Limb (tissue), 2 donors: ENCODE measurements around the gene SLC25A3.
"Not testable (repeated sequence)": the region's sequence is repeated elsewhere in the genome, so short reads cannot be mapped to it uniquely, and the experiment has no call there.

Source experiments
- DNase-seq, 2 donors: peaks; one replicate each; pipeline ENCODE4 v3.0.0-alpha.2; 2016; ENCODE audit errors: extremely low spot score in 2 of 2

The SLC25A3 gene

DNA sequence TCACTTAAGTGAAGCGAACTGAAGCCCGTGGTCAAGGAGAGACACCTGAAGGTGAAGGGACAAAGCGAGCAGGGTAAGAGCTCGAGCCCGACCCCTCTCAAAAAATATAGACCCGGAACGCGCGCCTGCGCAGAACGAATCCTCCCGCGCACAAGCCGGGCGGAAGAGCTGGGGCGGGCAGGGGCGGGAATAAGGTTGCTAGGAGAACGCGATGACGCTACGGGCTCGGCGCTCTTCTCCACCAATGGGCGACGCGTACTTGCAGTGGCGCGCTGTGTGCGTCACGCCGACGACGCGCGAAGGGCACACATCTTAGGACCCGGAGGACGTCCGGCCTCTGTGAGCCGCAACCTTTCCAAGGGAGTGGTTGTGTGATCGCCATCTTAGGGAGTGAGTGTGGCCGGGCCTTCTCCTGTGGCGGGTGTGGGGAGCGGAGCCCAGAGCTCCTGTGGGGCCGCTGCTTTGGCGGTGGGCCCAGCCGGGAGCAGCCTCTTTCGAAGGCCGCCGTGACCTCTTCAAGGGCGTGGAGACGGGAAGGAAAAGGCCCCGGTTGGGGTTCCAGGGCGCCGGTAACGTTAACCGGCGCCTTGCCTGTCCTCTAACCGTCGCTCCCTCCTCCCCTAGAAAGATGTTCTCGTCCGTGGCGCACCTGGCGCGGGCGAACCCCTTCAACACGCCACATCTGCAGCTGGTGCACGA is at the start of gene SLC25A3:
Gene SLC25A3 (plus strand): TSS at position 336 of the 699 bp plus-strand sequence. CDS start 293 bp downstream, at position 629.
- peak; percentile 98 for DNase-seq

DNA sequence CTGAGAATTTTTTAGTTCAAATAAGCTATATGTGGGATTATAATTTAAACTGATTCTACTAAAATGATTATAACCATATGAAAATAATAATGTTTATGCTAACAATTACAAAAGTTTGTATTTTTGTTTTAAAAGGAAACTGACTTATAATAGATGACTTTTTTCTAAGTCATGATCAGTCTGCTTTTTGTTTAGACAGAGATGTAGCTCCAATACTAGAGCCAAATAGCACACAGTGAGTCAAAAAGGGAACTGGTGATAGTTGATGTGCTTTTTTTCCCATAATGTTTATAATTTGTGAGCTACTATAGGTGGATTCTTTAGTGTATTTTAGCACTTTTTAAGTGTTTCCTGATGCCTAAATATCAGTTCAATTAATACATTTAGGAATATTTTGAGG is 49.8 kb upstream of the SLC25A3 start:
- DNase-seq = no peak

DNA sequence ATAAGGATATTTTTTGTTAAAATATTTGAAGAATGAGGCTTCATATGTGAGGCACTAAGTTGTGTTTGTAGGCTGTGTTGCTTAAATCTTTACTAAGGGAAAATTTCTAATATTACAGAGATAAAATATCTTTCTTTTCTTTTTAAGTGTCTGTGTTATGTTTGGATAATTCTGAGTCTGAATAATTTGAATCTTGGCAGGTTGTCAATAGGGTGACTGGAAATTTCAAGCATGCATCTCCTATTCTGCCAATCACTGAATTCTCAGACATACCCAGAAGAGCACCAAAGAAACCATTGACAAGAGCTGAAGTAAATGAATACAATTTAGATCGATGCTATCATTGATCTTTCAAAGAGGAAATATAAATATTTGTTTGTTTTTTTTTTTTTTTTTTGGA is 48.7 kb upstream of the SLC25A3 start:
- no peak for DNase-seq

DNA sequence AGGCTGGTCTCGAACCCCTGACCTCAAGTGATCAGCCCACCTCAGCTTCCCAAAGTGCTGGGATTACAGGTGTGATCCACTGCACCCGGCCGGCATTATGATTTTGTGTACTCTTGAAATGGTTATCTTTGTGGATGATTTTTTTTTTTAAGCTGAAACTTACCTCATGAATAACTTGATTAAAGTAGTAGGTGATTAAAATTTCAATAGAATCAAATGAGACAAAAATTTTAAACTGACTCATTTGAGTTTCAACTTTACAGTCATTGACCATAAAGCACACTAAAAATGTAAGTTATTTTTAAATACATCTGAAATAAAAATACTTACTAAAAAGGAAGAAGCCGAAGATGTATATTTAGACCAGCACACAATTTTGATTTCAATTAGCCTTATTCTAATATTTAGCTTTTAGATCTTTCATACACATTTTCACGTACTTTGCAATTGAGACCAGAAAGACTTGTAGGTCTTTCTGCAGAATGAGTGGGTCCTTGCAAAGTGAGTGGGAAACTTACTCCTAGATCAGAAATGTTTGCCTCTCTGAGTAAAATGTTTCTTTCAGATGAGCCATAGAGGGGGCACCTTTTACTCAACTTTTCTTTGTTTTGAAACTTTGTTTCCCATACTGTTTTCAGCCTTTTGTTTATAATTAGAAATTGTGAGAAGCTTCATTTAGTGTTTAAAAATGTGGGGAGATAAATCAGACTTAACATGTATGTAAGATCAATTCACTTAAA is 43.9 kb upstream of the SLC25A3 start:
- DNase-seq = no peak

DNA sequence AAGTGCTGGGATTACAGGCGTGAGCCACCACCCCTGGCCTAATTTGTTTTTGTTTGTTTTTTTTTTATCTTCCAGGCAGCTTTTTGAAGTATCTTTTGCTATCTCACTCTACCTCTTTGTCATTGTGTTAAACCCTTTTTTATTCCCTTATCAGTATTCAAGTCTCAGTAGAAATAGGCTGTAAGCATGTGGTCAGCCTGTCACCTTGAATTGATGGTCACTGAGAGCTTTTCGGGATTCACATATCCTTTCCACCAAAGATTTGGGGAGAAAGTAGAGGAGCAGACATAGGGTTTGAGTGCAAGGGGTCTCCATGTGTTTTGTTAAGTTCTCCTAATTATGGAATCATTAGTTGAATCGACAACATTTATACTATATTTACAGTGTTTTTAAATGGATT is 41.7 kb upstream of the SLC25A3 start:
- no peak for DNase-seq

DNA sequence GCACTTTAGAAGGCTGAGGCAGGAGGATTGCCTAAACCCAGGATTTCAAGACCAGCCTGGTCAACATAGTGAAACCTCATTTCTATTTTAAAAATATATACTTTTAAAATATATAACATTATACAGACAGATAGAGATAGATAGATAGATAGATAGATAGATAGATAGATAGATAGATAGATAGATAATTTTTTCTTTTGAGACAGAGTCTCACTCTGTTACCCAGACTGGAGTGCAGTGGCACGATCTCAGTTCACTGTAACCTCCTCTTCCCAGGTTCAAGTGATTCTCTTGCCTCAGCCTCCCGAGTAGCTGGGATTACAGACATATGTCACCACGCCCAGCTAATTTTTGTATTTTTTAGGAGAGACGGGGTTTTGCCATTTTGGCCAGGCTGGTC is 35.4 kb upstream of the SLC25A3 start:
- DNase-seq = not testable (repeated sequence)

DNA sequence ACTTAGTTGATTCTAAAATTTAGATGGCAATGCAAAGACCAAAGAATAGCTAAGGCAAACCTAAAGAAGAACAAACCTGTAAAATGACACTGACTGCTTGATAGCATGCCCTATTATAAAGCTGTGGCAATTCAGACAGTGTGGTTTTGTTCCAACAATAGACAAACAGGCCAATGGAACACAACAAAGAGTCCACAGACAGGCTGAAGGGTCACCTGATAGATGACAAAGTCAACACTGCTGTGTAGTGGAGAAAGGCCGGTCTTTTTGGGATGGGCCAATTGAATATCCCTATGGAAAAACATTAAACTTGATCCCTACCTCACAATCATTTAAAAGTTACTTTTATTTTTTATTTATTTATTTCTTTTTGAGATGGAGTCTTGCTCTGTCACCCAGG is 33.8 kb upstream of the SLC25A3 start:
- DNase-seq = no peak

DNA sequence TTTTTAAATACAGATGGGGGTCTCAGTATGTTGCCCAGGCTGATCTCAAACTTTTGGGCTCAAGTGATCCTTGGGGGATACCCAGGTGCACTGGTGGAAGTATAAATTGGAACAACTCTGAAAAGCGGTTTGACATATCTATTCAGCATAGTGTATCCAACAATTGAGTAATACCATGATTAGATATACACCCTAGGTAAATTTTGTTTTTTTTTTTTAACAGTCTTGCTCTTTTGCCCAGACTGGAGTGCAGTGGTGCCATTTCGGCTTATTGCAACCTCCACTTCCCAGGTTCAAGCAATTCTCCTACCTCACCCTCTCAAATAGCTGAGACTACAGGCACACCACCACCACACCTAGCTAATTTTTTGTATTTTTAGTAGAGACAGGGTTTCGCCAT is 31.6 kb upstream of the SLC25A3 start:
- no peak for DNase-seq

DNA sequence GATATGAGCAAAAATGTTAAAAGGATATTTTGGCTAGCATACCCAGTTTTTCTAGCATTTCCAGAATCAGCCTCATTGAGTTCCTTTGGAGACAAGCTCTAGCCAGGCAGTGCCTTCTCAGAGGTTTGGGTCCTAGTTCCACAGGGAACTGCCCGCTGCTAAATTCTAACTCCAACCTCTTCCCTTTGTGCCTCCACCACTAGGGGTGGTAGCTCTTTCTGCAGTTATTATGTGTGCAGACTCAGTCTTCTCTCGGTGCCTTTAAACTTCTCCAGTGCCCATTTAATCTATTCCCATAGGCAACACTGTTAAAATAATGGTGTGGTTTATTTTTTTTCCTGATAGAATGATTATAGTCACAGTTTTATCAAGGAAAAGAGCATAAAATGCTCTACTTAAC is 21.5 kb upstream of the SLC25A3 start:
- no peak for DNase-seq

DNA sequence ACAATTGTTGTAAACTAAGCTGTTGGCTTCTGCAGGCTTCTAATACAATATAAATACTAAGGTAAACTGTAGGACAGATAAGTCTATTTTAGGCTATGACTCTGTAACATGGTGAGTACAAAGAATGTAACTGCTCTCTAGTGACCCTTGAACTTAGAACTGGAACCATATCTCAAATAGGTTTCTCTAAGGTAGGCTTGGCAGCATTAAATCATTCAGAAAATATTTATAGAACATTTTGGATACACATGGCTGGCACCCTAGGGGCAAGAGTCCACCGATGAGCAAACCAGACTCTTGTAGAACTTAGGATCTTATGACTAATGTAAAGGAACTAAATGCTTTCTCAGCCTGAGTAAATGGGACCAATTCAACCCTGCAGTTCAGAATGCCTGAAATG is 19.4 kb upstream of the SLC25A3 start:
- DNase-seq = no peak

DNA sequence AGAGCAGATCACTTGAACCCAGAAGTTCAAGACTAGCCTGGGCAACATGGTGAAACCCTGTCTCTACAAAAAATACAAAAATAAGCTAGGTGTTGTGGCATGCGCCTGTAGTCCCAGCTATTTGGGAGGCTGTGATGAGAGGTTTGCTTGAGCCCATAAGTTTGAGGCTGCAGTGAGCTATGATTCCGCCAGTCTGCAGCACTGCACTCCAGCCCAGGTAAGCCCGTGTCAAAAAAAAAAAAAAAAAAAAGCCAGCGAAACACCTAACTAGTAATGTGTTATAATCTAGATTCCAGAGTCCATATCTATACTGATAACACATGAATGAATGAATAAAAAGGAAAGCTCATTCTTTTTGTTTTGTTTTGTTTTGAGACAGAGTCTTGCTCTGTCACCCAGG is 18.5 kb upstream of the SLC25A3 start:
- no peak for DNase-seq

DNA sequence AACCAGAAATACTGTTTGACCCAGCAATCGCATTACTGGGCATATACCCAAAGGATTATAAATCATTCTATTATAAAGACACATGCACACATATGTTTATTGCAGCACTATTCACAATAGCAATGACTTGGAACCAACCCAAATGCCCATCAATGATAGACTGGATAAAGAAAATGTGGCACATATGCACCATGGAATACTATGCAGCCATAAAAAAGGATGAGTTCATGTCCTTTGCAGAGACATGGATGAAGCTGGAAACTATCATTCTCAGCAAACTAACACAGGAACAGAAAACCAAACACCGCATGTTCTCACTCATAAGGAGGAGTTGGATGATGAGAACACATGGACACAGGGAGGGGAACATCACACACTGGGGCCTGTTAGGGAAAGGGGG is 16.7 kb upstream of the SLC25A3 start:
- not testable (repeated sequence) for DNase-seq

DNA sequence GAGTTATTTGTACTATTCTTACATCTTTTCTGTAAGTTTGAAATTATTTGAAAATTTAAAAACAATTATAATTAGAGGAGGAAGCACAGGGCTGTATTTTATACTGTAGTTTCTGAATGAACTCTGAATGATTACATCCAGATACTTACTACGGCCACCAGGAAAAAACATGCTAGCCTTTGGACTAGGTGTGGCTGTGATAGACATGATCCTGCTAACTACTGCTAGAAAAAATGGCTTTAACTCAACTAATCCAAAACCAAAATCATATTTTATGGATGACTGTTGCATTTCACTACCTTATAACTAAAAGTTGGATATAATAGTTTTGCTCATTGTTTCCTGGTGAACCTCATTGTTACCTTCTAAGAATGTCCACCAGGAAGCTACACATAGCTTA is 15.1 kb upstream of the SLC25A3 start:
- no peak for DNase-seq

DNA sequence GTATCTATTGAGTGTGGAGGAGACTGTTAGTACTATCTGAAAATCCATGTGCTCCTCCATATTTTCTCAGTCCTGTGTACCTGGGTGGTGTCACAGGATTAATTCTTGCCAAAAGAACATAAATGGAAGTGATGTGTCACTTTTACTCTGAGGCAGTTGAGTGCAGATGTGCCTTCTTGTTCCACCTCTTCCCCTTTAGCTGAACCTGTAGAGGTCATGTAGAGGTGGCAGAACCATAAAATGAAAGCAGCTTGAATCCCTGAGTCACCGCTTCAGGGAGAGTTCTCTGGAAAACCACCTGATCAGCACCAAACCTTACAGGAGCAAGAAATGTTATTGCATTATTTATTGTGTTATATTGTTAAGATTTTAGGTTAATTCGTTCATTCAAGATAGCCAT is 14.7 kb upstream of the SLC25A3 start:
- no peak for DNase-seq

DNA sequence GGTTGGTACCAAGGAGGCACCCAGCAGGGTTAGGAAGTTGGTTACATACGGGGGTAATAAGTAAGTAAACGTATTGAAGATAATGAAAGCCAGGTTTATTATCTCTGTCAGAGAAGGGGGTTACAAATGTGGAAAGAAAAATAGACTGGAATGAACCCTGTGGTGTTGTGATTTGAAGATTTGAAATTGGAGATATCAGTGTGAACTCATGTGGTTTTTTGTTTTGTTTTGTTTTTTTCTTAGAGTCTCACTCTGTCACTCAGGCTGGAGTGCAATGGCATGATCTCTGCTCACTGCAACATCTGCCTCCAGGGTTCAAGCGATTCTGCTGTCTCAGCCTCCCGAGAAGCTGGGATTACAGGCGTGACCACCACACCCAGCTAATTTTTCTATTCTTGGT is 14.1 kb upstream of the SLC25A3 start:
- DNase-seq = no peak

DNA sequence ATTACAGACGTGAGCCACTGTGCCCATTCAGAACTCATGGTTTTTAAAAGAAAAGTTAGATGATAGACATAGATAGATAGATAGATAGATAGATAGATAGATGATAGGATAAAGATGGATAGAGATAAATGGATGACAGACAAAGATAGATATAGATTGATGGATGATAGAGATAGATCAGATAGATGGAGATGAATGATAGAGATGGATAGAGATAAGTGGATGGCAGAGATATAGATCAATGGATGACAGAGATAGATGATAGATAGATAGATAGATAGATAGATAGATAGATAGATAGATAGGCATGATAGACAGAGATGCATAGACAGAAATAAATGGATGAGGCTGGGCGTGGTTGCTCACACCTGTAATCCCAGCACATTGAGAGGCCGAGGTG is 13.7 kb upstream of the SLC25A3 start:
- DNase-seq = no peak

DNA sequence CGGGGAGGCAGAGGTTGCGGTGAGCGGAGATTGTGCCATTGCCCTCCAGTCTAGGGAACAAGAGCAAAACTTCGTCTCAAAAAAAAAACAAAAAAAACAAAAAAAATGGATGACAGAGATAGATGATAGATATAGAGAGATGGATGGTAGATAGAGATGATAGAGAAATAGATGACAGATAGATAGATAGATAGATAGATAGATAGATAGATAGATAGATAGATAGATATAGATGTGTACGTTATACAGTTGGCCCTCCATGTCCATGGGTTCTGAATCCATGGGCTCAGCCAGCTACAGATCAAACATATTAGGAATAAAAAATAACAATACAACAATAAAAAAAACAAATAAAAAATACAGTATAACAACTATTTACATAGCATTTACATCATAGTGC is 12.8 kb upstream of the SLC25A3 start:
- no peak for DNase-seq

DNA sequence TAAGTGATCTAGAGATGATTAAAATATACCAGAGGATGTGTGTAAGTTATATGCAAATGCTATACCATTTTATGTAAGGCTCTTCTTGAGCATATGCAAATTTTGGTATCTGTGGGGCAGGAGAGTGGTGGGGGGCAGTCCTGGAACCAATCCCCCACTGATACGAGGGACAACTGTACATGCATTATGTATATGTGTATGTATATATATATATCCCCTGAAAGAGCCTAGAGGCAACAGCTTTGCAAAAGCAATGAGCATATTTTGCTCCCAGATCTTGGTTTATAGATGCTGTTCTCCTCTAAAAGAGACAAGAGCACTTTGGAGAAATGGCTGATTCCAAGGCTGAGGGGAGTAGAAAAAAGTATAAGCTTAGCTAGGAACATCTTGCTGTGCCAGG is 12.4 kb upstream of the SLC25A3 start:
- no peak for DNase-seq

DNA sequence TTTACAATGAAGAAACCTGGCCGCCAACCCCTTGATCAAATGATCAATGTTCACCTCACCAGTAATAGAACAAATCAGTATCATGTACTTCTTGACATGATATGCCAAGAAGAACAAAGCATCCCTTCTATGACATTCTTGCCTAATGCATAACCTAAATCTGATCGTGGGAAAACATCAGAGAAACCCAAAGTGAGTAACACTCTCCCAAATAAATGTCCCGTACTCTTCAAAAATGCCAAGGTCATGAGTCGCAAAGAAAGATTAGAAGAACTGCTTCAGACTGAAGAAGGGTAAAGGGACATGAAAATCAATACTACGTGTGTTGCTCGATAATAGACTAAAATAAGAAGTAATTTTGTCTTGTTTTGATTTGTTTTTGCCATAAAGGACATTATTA is 11.4 kb upstream of the SLC25A3 start:
- no peak for DNase-seq

DNA sequence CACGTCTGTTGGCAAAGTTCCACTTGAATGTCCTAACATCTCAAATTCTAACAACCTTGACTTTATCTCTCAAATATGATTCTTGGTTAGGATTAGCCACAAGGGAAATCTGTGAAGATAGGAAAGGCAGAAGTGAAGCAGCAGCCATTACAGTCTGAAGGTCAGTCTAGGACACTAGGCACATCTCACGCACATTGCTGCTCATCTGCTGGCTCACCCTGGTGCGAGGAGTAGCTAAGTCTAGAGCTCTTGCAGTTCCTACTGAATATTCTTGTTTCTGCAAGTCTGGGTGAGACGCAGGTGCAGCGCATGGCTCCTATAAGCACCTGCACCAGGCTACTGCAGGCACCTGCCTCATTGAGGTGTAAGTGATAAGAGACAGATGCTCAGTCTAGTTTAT is 6.4 kb upstream of the SLC25A3 start:
- no peak for DNase-seq

DNA sequence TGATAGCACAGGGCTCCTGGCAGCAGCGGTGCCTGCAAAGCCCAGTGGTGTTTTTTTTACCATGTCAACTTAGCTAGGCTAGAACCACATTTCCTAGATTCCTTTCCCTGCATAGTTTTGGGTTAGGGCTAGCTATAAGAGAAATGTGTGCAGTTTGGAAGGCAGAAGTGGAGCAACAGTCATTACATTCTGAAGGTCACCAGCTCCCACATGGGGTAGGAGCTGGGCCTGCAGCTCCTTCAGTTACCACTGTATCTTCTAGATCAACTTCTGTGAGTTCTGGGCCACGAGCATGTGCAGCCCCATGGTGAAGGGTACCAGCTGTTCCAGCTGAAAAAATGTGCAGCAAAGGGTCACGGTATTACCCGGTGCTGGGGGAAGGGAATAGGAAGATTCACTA is 2.3 kb upstream of the SLC25A3 start:
- DNase-seq = no peak

DNA sequence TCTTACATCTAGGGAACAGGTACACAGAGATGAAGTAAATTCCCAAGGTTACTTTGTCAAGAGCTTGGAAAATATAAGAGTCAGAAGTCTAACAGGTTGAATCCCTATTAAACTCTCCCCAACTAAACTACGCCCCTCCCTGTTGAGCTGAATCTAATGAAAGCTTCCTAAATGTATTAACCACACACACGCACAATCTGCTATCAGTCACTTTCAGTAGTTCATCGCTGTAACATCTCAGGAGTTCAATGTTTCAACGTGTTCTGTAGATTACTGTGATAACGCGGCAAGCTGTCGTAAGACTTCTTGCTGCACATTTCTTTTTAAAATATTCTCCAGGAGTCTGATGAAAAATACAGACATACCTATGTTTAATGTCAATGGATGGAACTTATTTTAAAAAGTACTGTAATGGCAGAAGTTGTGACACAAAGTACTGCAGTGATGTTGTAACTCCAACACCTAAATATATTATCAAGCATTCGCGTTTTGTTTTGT is 612 bp upstream of the SLC25A3 start:
- no peak for DNase-seq
